ENCODE measurements around the gene TBL2.

DNA sequence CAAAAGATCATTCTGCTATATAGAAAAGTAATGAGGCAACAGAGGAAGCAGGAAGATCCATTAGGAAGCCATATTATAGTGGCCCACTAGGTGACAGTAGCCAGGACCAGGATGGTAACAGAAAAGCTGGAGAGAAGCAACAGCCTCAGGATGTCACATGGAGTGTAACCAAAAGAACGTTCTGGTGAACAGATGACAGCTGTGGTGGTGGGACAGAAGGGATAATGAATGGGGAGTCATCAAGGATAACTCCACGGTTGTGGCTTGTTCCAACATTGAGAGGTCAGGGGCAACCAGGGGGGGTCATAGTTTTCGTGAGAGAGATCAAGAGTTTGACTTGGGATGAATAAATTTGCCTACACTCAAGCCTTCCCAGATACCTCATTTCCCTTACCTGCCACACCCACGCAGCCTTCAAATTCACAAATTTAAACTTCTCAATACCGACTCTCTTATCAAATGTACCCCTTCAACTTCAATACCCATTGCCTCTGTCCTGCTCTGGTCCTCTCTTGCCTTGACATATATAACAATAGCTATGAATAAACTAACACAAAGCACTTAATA is 9.3 kb downstream of the TBL2 start:
- TF ChIP-seq CTCF (IDR thresholded peaks at IDR 0.05) = no peak
- no peak for TF ChIP-seq EZH2 (IDR thresholded peaks at IDR 0.05; ENCODE audit: borderline replicate concordance, insufficient read depth, low read depth, low read length, poor library complexity, severe bottlenecking)
